SU-DHL-6 (cell line): ENCODE measurements around the gene CST6.

Source experiments
- H2AFZ ChIP-seq: fragments of 200-600 bp; sonication (generic); 2 replicates; pipeline ENCODE4 v1.6.1; 2014; ENCODE audit warnings: low read depth, mild to moderate bottlenecking, moderate library complexity, mixed read lengths, antibody characterized with exemption, low read length; ENCODE audit not compliant: severe bottlenecking
- H3F3A ChIP-seq: fragments of 200-600 bp; shearing (Covaris generic); 2 replicates; pipeline ENCODE4 v1.6.0; 2016; ENCODE audit warnings: antibody characterized with exemption, mild to moderate bottlenecking; ENCODE audit not compliant: insufficient read depth
- H3K27ac ChIP-seq: fragments of 200-600 bp; sonication (generic); 2 replicates; pipeline ENCODE4 v1.5.1; 2016; ENCODE audit warnings: low read depth, mild to moderate bottlenecking, low read length, moderate library complexity, mixed read lengths
- H3K27me3 ChIP-seq: fragments of 200-600 bp; sonication (generic), shearing (Covaris generic); 2 replicates; pipeline ENCODE4 v1.6.0; 2014; ENCODE audit warnings: mild to moderate bottlenecking, low read length
- H3K36me3 ChIP-seq: fragments of 200-600 bp; sonication (generic); 2 replicates; pipeline ENCODE4 v1.6.1; 2014; ENCODE audit warnings: mild to moderate bottlenecking, low read length, mixed read lengths
- H3K4me2 ChIP-seq: fragments of 300-600, 200-600 bp; shearing (Covaris generic), sonication (generic); 2 replicates; pipeline ENCODE4 v1.6.0; 2014; ENCODE audit warnings: low read length, low read depth, mild to moderate bottlenecking; ENCODE audit not compliant: poor library complexity, severe bottlenecking
- H3K4me3 ChIP-seq: fragments of 200-600 bp; sonication (generic); 2 replicates; pipeline ENCODE4 v1.5.1; 2014; ENCODE audit warnings: antibody characterized with exemption, low read length, mild to moderate bottlenecking, mixed read lengths; ENCODE audit not compliant: insufficient read depth, poor library complexity, severe bottlenecking
- H3K79me2 ChIP-seq: fragments of 200-600 bp; sonication (generic); 2 replicates; pipeline ENCODE4 v1.6.1; 2014; ENCODE audit warnings: mild to moderate bottlenecking, low read length, moderate library complexity; ENCODE audit not compliant: insufficient read depth
- H3K9ac ChIP-seq: fragments of 200-600 bp; sonication (generic); 2 replicates; pipeline ENCODE4 v1.7.0; 2014; ENCODE audit warnings: mild to moderate bottlenecking, low read length
- H3K9me2 ChIP-seq: fragments of 200-600 bp; sonication (generic); replicated peaks from 2 replicates; pipeline ENCODE4 v1.6.1; 2014; ENCODE audit warnings: low read length; ENCODE audit not compliant: insufficient read depth
- H3K9me3 ChIP-seq: fragments of 200-600 bp; sonication (generic); 2 replicates; pipeline ENCODE4 v1.6.1; 2014; ENCODE audit warnings: low read length, mixed read lengths; ENCODE audit not compliant: insufficient read depth
- H4K20me1 ChIP-seq: fragments of 200-600 bp; sonication (generic); 2 replicates; pipeline ENCODE4 v1.6.1; 2014; ENCODE audit warnings: low read depth, mild to moderate bottlenecking, antibody characterized with exemption, low read length, moderate library complexity, mixed read lengths
- EZH2phosphoT487 ChIP-seq: fragments of 200-600 bp; sonication (generic), shearing (Covaris generic); conservative IDR thresholded peaks from 2 replicates; pipeline ENCODE4 v1.6.1; 2018; ENCODE audit warnings: mild to moderate bottlenecking, antibody characterized with exemption, low read length, moderate library complexity, mixed read lengths
- TF ChIP-seq, protein P1 (sequence below): fragments of 200-600 bp; sonication (generic); IDR thresholded peaks from one replicate; pipeline ENCODE4 v1.5.1; 2017; ENCODE audit warnings: antibody characterized with exemption, mild to moderate bottlenecking, low read length, moderate library complexity; ENCODE audit not compliant: insufficient read depth, poor library complexity, severe bottlenecking

CST6 gene, protein sequence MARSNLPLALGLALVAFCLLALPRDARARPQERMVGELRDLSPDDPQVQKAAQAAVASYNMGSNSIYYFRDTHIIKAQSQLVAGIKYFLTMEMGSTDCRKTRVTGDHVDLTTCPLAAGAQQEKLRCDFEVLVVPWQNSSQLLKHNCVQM

DNA sequence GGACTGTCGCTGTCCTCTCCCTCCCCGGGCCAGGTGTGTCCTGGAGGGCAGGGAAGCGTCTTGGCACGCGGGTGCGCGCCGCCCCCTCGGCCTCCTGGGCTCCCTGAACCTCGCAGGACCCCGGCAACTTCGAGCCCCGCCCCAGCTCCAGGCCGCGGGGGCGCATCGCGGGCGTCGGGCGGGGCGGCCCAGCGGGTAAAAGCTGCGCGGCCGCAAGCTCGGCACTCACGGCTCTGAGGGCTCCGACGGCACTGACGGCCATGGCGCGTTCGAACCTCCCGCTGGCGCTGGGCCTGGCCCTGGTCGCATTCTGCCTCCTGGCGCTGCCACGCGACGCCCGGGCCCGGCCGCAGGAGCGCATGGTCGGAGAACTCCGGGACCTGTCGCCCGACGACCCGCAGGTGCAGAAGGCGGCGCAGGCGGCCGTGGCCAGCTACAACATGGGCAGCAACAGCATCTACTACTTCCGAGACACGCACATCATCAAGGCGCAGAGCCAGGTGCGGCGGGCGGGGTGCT lies at the start of gene CST6:
Gene CST6, plus strand, starts transcription at position 224 of the 519 bp plus-strand sequence. Its CDS starts 37 bp downstream, at position 261.
- Histone ChIP-seq H3K79me2 (no peaks in the 10 kb centered on the region), H3K36me3 (no peaks in the 10 kb centered on the region), H4K20me1 (no peaks in the 10 kb centered on the region), H3K9ac (no peak within 1 kb of the TSS), H3K9me2 (no peaks in the 10 kb centered on the region), H2AFZ (no peak within 1 kb of the TSS), H3K27ac (no peak within 1 kb of the TSS), H3F3A (no peaks in the 10 kb centered on the region), H3K4me2 (no peak within 1 kb of the TSS), H3K9me3 (no peaks in the 10 kb centered on the region), H3K4me3 (no peak within 1 kb of the TSS), H3K27me3 (no peaks in the 10 kb centered on the region)
- no peak for TF ChIP-seq EZH2phosphoT487
- TF ChIP-seq, protein P1, sequence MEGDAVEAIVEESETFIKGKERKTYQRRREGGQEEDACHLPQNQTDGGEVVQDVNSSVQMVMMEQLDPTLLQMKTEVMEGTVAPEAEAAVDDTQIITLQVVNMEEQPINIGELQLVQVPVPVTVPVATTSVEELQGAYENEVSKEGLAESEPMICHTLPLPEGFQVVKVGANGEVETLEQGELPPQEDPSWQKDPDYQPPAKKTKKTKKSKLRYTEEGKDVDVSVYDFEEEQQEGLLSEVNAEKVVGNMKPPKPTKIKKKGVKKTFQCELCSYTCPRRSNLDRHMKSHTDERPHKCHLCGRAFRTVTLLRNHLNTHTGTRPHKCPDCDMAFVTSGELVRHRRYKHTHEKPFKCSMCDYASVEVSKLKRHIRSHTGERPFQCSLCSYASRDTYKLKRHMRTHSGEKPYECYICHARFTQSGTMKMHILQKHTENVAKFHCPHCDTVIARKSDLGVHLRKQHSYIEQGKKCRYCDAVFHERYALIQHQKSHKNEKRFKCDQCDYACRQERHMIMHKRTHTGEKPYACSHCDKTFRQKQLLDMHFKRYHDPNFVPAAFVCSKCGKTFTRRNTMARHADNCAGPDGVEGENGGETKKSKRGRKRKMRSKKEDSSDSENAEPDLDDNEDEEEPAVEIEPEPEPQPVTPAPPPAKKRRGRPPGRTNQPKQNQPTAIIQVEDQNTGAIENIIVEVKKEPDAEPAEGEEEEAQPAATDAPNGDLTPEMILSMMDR, result no peak

DNA sequence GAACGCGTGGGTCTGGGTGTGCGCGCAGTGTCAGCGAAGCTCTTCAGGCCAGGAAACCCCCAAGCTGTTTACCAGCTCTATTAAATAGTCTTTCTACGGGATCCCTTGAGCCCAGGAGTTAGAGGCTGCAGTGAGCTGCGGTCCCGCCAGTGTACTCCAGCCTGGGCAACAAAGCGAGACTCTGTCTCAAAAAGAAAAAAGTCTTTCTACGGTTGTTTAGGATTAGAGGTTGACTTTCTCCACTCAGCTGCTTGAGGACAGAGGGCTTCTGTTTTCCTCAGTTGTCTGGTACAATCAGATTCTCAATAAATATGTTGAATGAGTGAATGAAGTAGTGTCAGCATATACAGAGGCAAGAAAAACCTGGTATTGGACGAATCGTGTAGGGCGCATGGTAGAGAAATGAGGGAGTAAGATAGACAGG lies 49.7 kb upstream of the CST6 start:
- no peaks in the 10 kb centered on the region for H3K9me3 ChIP-seq
- peak overlapping the region; percentile 98 for H3K4me3 ChIP-seq
- H3F3A ChIP-seq, result no peaks in the 10 kb centered on the region
- peak overlapping the region; percentile 96 for H3K4me2 ChIP-seq
- H3K27me3 ChIP-seq, result no peaks in the 10 kb centered on the region
- H3K36me3 ChIP-seq, result no peaks in the 10 kb centered on the region; the same call in 1 of the 2 replicates
- H3K27ac ChIP-seq, result no peak overlapping the region
- peak overlapping the region; percentile 97 for H3K9ac ChIP-seq
- H3K9me2 ChIP-seq, result no peaks in the 10 kb centered on the region
- TF ChIP-seq, protein P1, result no peak
- TF ChIP-seq EZH2phosphoT487, result no peak
- H2AFZ ChIP-seq, result no peak overlapping the region
- H3K79me2 ChIP-seq, result peaks cover 30% of the 10 kb centered on the region
- 0 out of 2 replicates have a peak, but pooled peaks cover 3% of the 10 kb centered on the region for H4K20me1 ChIP-seq

- H2AFZ ChIP-seq, result no peak overlapping the region
- H3K9ac ChIP-seq, result no peak overlapping the region
- H3K27me3 ChIP-seq, result no peaks in the 10 kb centered on the region
- H3K79me2 ChIP-seq, result peaks cover 30% of the 10 kb centered on the region
- 0 out of 2 replicates have a peak, but pooled peaks cover 3% of the 10 kb centered on the region for H4K20me1 ChIP-seq
- no peak overlapping the region for H3K27ac ChIP-seq
- no peak for TF ChIP-seq EZH2phosphoT487
- TF ChIP-seq, protein P1, result no peak
- H3K36me3 ChIP-seq, result no peaks in the 10 kb centered on the region; the same call in 1 of the 2 replicates
- no peak overlapping the region for H3K4me3 ChIP-seq
- no peak overlapping the region for H3K4me2 ChIP-seq
- H3K9me3 ChIP-seq, result no peaks in the 10 kb centered on the region
- no peaks in the 10 kb centered on the region for H3K9me2 ChIP-seq
- no peaks in the 10 kb centered on the region for H3F3A ChIP-seq
Observed at GRCh38 chr11:65964906-65965305, 46.9 kb upstream of the CST6 start.
